Esophagus squamous epithelium (tissue), 4 donors: ENCODE measurements around the gene MYO3B.

Experiments
- POLR2A ChIP-seq, 4 donors: fragments of 450-650 bp; IDR thresholded peaks; one replicate each; pipeline ENCODE4 v1.6.1; 2017; ENCODE audit warnings: antibody characterized with exemption in 4 of 4, mild to moderate bottlenecking in 4 of 4, moderate library complexity in 3 of 4
- TF ChIP-seq, protein P1 (sequence below), 6 experiments: fragments of 450-650 bp in 4 of 6; fragments of 200-600 bp in 2 of 6; sonication (generic) in 2 of 6; IDR thresholded peaks; one replicate each; pipeline ENCODE4 v1.5.1; 2016 to 2019; ENCODE audit warnings: antibody characterized with exemption in 6 of 6, mild to moderate bottlenecking in 4 of 6, moderate library complexity in 4 of 6

DNA sequence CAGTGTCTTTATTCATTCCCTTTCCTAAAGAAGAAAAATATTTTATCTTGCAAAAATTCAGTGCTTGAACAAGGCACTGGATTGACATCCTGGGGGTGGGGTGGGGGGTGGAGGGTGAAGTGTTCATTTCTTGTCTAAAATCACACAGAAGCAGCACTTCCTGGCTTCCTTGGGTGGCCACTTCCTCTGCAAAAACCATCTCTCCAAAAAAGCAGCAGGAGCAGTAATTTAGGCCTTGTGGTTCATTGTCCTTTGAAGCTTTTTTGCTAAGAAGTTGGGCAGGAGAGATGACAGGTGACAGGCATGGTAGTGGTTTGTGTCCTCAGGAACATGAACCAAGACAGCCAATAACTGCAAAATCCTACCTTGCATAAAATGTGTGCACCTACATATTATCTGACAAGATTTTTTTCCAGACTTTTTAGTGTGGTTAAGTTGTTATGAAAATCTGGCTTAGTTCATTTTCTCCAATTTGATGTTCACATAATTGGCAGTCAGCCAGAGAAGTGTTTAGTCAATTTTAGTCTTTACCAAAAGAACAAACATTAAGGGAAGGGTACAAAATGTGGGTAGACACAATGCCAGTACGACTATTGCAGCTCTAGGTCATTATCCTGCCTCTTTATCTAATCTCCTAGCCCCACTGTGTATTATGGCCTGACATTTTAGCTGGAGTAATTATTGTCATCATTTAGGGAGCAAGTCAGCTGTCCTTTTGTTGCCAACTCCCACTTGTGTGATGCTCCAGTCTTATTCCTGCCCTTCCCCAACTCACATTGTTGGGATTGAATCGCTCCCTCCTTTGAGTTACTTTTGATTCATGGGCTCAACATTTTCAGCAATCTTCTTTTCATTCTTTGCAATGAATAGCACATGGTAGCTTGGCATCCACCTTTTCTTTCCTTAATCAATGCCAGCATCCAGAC, 177.2 kb downstream of the MYO3B start:
- TF ChIP-seq POLR2A (IDR thresholded peaks at IDR 0.05) = no peak
- TF ChIP-seq, protein P1, sequence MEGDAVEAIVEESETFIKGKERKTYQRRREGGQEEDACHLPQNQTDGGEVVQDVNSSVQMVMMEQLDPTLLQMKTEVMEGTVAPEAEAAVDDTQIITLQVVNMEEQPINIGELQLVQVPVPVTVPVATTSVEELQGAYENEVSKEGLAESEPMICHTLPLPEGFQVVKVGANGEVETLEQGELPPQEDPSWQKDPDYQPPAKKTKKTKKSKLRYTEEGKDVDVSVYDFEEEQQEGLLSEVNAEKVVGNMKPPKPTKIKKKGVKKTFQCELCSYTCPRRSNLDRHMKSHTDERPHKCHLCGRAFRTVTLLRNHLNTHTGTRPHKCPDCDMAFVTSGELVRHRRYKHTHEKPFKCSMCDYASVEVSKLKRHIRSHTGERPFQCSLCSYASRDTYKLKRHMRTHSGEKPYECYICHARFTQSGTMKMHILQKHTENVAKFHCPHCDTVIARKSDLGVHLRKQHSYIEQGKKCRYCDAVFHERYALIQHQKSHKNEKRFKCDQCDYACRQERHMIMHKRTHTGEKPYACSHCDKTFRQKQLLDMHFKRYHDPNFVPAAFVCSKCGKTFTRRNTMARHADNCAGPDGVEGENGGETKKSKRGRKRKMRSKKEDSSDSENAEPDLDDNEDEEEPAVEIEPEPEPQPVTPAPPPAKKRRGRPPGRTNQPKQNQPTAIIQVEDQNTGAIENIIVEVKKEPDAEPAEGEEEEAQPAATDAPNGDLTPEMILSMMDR (IDR thresholded peaks at IDR 0.05) = no peak
